Glomerular visceral epithelial cell (primary cell): Measurements from ENCODE around the gene SRPRB.
A peak's percentile ranks its signal among the peaks of the same experiment; 100 is the strongest.

Experiments
- DNase-seq: peaks from one replicate; pipeline ENCODE4 v3.0.0-alpha.2; 2016; ENCODE audit errors: extremely low spot score

The SRPRB gene

GRCh38 chr3:133840767-133841166, 35.2 kb downstream of the SRPRB start:
- no peak for DNase-seq

GRCh38 chr3:133841196-133841595, 35.6 kb downstream of the SRPRB start:
- no peak for DNase-seq

- DNase-seq = no peak
These were observed 36.5 kb downstream of the SRPRB start for GRCh38 chr3:133842158-133842557.

GRCh38 chr3:133843634-133844033, 38.0 kb downstream of the SRPRB start:
- peak; percentile 60 for DNase-seq

- DNase-seq = no peak
These were observed 39.5 kb downstream of the SRPRB start for GRCh38 chr3:133845127-133845526.

GRCh38 chr3:133849346-133849745, 43.7 kb downstream of the SRPRB start:
- DNase-seq = no peak

- no peak for DNase-seq
These were observed 44.4 kb downstream of the SRPRB start for GRCh38 chr3:133850034-133850433.

GRCh38 chr3:133851266-133851906, 45.8 kb downstream of the SRPRB start:
- DNase-seq = no peak

GRCh38 chr3:133851931-133852330, 46.3 kb downstream of the SRPRB start:
- no peak for DNase-seq

- no peak for DNase-seq
These were observed 47.7 kb downstream of the SRPRB start for GRCh38 chr3:133853063-133853924.

GRCh38 chr3:133853925-133854227, 48.3 kb downstream of the SRPRB start:
- DNase-seq = no peak

GRCh38 chr3:133854264-133855001, 48.8 kb downstream of the SRPRB start:
- no peak for DNase-seq

- no peak for DNase-seq
These were observed 49.4 kb downstream of the SRPRB start for GRCh38 chr3:133855002-133855370.

- DNase-seq = no peak
These were observed 50.2 kb downstream of the SRPRB start for GRCh38 chr3:133855772-133856171.

GRCh38 chr3:133856316-133856715, 50.7 kb downstream of the SRPRB start:
- DNase-seq = no peak

- no peak for DNase-seq
These were observed 52.2 kb downstream of the SRPRB start for GRCh38 chr3:133857767-133858166.

GRCh38 chr3:133859381-133860234, 54.0 kb downstream of the SRPRB start:
- no peak for DNase-seq

GRCh38 chr3:133860519-133860918, 54.9 kb downstream of the SRPRB start:
- DNase-seq = no peak

GRCh38 chr3:133862161-133862560, 56.5 kb downstream of the SRPRB start:
- DNase-seq = no peak

- no peak for DNase-seq
These were observed 58.3 kb downstream of the SRPRB start for GRCh38 chr3:133863911-133864310.

- DNase-seq = no peak
These were observed 59.0 kb downstream of the SRPRB start for GRCh38 chr3:133864616-133865015.
